ENCODE results near the gene PDE4D. TPM values are rescaled to one million over a fixed set of nuclear protein-coding genes. Genes with fewer than 3 reads are reported as not detected.
"Not testable (repeated sequence)": the region's sequence is repeated elsewhere in the genome, so short reads cannot be mapped to it uniquely, and the experiment has no call there.

PDE4D gene
- total RNA-seq, 1 donor from 2014 or later: 7.6 TPM

- no peak for DNase-seq (ENCODE audit: low spot score, unreplicated experiment)
- Mint-ChIP-seq H3K9me3 (ENCODE audit: low read depth) (no peaks in the 10 kb centered on the region), H3K4me3 (ENCODE audit: low read depth) (no peak overlapping the region), H3K36me3 (ENCODE audit: insufficient read depth) (no peaks in the 10 kb centered on the region), H3K4me1 (ENCODE audit: low read depth) (peaks cover 3% of the 10 kb centered on the region), H3K27me3 (no peaks in the 10 kb centered on the region), H3K27ac (no peak overlapping the region)
- TF ChIP-seq CTCF (IDR thresholded peaks at IDR 0.05; ENCODE audit: unreplicated experiment): no peak
These were observed 214.6 kb downstream of the PDE4D start for GRCh38 chr5:59678943-59679342.

- no peaks in the 10 kb centered on the region for H3K36me3 Mint-ChIP-seq (ENCODE audit: insufficient read depth)
- TF ChIP-seq CTCF (IDR thresholded peaks at IDR 0.05; ENCODE audit: unreplicated experiment): no peak
- no peaks in the 10 kb centered on the region for H3K27me3 Mint-ChIP-seq
- H3K27ac Mint-ChIP-seq: no peak overlapping the region
- no peak overlapping the region for H3K4me3 Mint-ChIP-seq (ENCODE audit: low read depth)
- peaks cover 7% of the 10 kb centered on the region for H3K4me1 Mint-ChIP-seq (ENCODE audit: low read depth)
- DNase-seq (ENCODE audit: low spot score, unreplicated experiment): no peak
- no peaks in the 10 kb centered on the region for H3K9me3 Mint-ChIP-seq (ENCODE audit: low read depth)
These were observed 218.8 kb downstream of the PDE4D start for GRCh38 chr5:59674763-59675162.

GRCh38 chr5:59673438-59674058, 220.0 kb downstream of the PDE4D start:
- H3K27me3 Mint-ChIP-seq: no peaks in the 10 kb centered on the region
- no peak for DNase-seq (ENCODE audit: low spot score, unreplicated experiment)
- H3K4me3 Mint-ChIP-seq (ENCODE audit: low read depth): no peak overlapping the region
- peak; percentile 92 for TF ChIP-seq CTCF (IDR thresholded peaks at IDR 0.05; ENCODE audit: unreplicated experiment)
- no peak overlapping the region for H3K27ac Mint-ChIP-seq
- no peaks in the 10 kb centered on the region for H3K36me3 Mint-ChIP-seq (ENCODE audit: insufficient read depth)
- peaks cover 4% of the 10 kb centered on the region for H3K4me1 Mint-ChIP-seq (ENCODE audit: low read depth)
- no peaks in the 10 kb centered on the region for H3K9me3 Mint-ChIP-seq (ENCODE audit: low read depth)

DNA sequence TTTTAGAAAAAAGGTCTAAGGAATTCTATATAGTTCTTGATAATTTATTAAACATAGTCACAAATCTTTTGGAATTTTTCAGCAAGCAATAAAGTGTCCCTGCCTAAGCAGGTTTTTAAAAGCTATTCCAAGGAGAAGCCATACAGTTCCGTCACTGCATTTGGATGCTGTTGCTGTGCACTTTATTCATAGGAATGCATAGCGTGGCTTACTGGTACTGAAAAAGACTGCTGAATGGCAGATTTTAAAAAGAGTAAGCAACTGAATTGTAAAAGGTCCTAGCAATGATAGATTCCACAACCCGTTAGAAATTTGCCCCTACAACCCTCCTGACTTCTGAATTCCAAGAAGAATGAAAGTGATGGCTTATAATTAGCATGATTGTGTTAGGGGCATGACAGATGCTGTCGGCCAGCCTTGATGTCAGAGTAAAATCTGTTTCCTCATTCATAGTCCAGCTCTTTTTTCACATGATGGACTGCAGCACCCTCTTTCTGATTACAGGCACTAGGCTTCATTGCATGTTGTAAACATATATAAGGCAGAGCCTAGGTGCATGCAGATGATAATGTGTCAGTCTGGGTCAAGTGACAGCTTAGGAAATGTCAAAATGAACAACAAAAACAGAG, 227.0 kb downstream of the PDE4D start:
- DNase-seq (ENCODE audit: low spot score, unreplicated experiment): no peak
- Mint-ChIP-seq H3K4me1 (ENCODE audit: low read depth) (peaks cover 24% of the 10 kb centered on the region), H3K9me3 (ENCODE audit: low read depth) (no peaks in the 10 kb centered on the region), H3K36me3 (ENCODE audit: insufficient read depth) (no peaks in the 10 kb centered on the region), H3K27me3 (no peaks in the 10 kb centered on the region), H3K27ac (no peak overlapping the region), H3K4me3 (ENCODE audit: low read depth) (no peak overlapping the region)
- no peak for TF ChIP-seq CTCF (IDR thresholded peaks at IDR 0.05; ENCODE audit: unreplicated experiment)

- H3K27ac Mint-ChIP-seq; H3K9me3 Mint-ChIP-seq (ENCODE audit: low read depth); H3K36me3 Mint-ChIP-seq (ENCODE audit: insufficient read depth); DNase-seq (ENCODE audit: low spot score, unreplicated experiment); H3K27me3 Mint-ChIP-seq; H3K4me3 Mint-ChIP-seq (ENCODE audit: low read depth): not testable (repeated sequence)
- peaks cover 26% of the 10 kb centered on the region for H3K4me1 Mint-ChIP-seq (ENCODE audit: low read depth)
These were observed 227.7 kb downstream of the PDE4D start for GRCh38 chr5:59665832-59666203.

All from progenitor cell of endocrine pancreas (in vitro differentiated cells).